Measurements from ENCODE around the gene FAM229A. TPM values are rescaled to one million over a fixed set of nuclear protein-coding genes. Genes with fewer than 3 reads are reported as not detected.

Gene FAM229A
- total RNA-seq, 2 experiments from 2014 or later = 3.1 to 3.3 TPM

- H3K27ac Mint-ChIP-seq = peak overlapping the region; percentile 98
- POLR2A ChIA-PET = interaction anchor here (0.5 to 1.7 kb wide), 12 partner anchors 9 to 732 kb away, joined by 3 to 15 read pairs (median 4); partner anchors contain the start of genes HDAC1, LCK, MARCKSL1 and RBBP4
Observed at GRCh38 chr1:32394890-32395432, 32.7 kb upstream of the FAM229A start.

DNA sequence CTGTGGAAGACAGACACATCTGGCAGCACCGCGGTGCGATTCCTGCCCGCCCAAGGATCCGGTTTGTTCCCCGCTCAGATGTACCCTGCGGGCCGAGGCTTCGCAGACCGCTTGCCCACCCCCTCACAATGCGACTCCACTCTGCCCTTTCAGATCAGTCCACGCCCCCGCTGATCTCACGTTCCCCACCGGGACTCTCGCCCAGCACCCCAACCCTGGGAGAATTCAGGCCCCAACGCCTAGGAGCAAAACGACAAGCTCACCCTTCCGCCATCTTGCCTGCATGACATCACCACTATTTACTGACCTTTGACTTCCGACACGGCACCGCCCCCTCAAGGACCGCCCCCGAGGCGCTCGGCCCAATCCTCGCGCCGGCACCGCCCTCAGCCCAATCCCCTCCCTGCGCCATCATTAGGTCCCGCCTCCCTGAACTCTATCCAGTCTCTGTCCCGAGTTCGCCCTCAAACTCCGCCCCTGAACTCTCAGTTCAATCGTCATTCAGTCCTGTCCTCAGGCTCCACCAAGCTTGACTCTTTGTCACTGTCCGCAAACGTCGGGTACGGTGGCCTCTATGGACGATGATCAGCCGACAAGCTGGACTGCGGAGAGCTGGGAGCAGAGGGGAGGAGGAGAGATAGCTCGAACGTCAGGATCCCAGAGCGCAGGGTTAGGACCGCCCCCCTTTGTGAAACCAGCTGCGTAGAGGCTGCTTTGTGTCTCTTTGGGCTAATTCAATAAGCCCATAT is 32.0 kb upstream of the FAM229A start, which contains the start of gene BSDC1:
Gene BSDC1 (minus strand): TSS at position 301 of the 749 bp plus-strand sequence. CDS start 27 bp downstream, at position 274.
- ChIA-PET CTCF (interaction anchor here (0.6 to 1.6 kb wide), 9 partner anchors 22 to 318 kb away, joined by 3 to 7 read pairs (median 3); partner anchors contain the start of genes FAM167B and KPNA6), POLR2A (interaction anchor here (0.5 to 1.7 kb wide), 15 partner anchors 8 to 733 kb away, joined by 3 to 15 read pairs (median 3); partner anchors contain the start of genes HDAC1, LCK, MARCKSL1 and RBBP4)
- peak within 1 kb of the TSS; percentile 83 for H3K4me3 Mint-ChIP-seq
- ATAC-seq = peak; percentile 98
- peaks cover 19% of the 10 kb centered on the region for H3K4me1 Mint-ChIP-seq
- peak; percentile 100 for DNase-seq
- intact Hi-C loops (cut with DNase I, micrococcal nuclease) = loop anchor here (1.0 to 10.0 kb wide), 14 partner anchors 43 to 750 kb away; partner anchors contain the start of genes CCDC28B (in 1 of the 2), EIF3I (in 1 of the 2), HDAC1 (in 1 of the 2) and IQCC (in 1 of the 2)
- H3K36me3 Mint-ChIP-seq (ENCODE audit: low read depth) = peaks cover 2% of the 10 kb centered on the region
- H3K27me3 Mint-ChIP-seq = no peaks in the 10 kb centered on the region
- H3K9me3 Mint-ChIP-seq (ENCODE audit: low read depth) = no peaks in the 10 kb centered on the region
- peak within 1 kb of the TSS; percentile 98 for H3K27ac Mint-ChIP-seq

More at GRCh38 chr1:32394890-32395432, 32.7 kb upstream of the FAM229A start:
- Mint-ChIP-seq H3K4me1 (peaks cover 19% of the 10 kb centered on the region), H3K36me3 (ENCODE audit: low read depth) (peaks cover 2% of the 10 kb centered on the region), H3K27me3 (no peaks in the 10 kb centered on the region), H3K9me3 (ENCODE audit: low read depth) (no peaks in the 10 kb centered on the region), H3K4me3 (peak overlapping the region; percentile 83)
- CTCF ChIA-PET = interaction anchor here (0.6 to 1.6 kb wide), 9 partner anchors 23 to 317 kb away, joined by 3 to 7 read pairs (median 3); partner anchors contain the start of genes FAM167B and KPNA6
- intact Hi-C loops (cut with DNase I, micrococcal nuclease) = loop anchor here (1.0 to 10.0 kb wide), 14 partner anchors 44 to 750 kb away; partner anchors contain the start of genes CCDC28B (in 1 of the 2), EIF3I (in 1 of the 2), HDAC1 (in 1 of the 2) and IQCC (in 1 of the 2)
- ATAC-seq = no peak
- DNase-seq = no peak

DNA sequence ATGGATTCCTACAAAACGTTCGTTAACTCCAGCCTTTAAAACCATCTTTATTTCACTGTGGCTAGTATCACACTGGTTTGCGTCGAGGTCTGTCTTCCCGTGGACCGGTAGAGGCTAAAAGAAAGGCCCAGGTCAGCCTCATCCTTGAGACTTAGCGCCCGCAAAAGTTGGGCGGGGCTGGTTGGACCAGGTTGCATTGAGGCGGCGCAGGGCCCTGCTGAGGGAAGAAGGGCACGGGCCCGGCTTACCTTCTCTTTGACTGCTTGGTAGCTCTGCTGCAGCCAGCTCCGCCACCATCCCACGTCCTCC is 31.5 kb upstream of the FAM229A start:
- Mint-ChIP-seq H3K4me3 (peak overlapping the region; percentile 83), H3K36me3 (ENCODE audit: low read depth) (peaks cover 2% of the 10 kb centered on the region), H3K27me3 (no peaks in the 10 kb centered on the region), H3K4me1 (peaks cover 19% of the 10 kb centered on the region), H3K9me3 (ENCODE audit: low read depth) (no peaks in the 10 kb centered on the region), H3K27ac (peak overlapping the region; percentile 98)
- intact Hi-C loops (cut with DNase I, micrococcal nuclease) = loop anchor here (1.0 to 10.0 kb wide), 14 partner anchors 42 to 749 kb away; partner anchors contain the start of genes CCDC28B (in 1 of the 2), EIF3I (in 1 of the 2), HDAC1 (in 1 of the 2) and IQCC (in 1 of the 2)
- ChIA-PET POLR2A (interaction anchor here (0.6 to 1.7 kb wide), 12 partner anchors 10 to 305 kb away, joined by 3 to 15 read pairs (median 4); partner anchors contain the start of genes HDAC1, LCK, MARCKSL1 and RBBP4), CTCF (interaction anchor here (1.2 to 1.6 kb wide), 3 partner anchors 43 to 285 kb away, joined by 4 to 7 read pairs (median 5); partner anchors contain the start of gene KPNA6)
- peak; percentile 11 for ATAC-seq
- peak; percentile 64 for DNase-seq

DNA sequence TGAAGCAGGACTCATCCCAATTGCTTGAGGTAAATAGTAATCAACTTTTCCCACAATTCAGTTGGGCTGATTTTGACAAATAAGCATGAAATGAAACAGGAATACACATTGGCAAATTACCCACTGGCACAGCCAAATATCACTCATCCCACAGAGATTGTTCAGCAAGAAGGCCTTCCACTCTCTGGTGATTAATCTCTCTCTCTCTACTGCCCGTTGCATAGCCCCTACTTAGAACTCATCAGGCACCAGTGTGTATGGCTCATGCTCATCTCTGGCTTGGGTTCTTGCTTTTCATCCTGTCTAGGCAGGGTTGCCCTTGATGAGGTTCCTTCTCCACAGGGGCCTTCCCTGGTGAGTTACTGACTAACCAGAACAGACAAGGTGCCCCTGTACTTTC is 30.9 kb upstream of the FAM229A start:
- H3K9me3 Mint-ChIP-seq (ENCODE audit: low read depth) = no peaks in the 10 kb centered on the region
- H3K27me3 Mint-ChIP-seq = no peaks in the 10 kb centered on the region
- intact Hi-C loops (cut with DNase I, micrococcal nuclease) = loop anchor here in 1 of 2 experiments (10.0 kb wide), 1 partner anchor 748 kb away; the partner anchor contains the start of gene PEF1
- H3K36me3 Mint-ChIP-seq (ENCODE audit: low read depth) = peaks cover 2% of the 10 kb centered on the region
- DNase-seq (peak; percentile 28), ATAC-seq (peak; percentile 4)
- ChIA-PET CTCF (no interaction called here), POLR2A (interaction anchor here (0.6 kb wide), 1 partner anchor 298 kb away, joined by 3 read pairs; no protein-coding TSS in a partner anchor)
- H3K27ac Mint-ChIP-seq = peak overlapping the region; percentile 98
- H3K4me1 Mint-ChIP-seq = peaks cover 19% of the 10 kb centered on the region
- H3K4me3 Mint-ChIP-seq = peak overlapping the region; percentile 83

DNA sequence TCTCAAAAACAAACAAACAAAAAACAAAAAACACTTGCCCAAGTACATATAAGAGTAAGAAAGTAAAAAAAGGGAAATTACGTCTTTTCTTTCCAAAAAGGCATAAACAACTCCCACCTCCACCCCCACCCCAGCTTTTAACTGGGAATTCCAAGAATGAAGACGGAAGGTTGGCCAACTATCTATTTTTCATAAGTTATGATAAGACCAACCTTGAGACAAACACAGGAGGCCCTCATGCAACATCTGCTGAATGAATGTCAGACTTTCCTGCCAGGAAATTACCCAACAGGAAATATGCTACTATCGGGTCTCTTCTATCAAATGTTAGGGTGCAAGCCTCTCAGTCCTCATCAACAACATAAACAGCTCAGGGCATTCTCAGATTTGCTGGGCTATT is 30.0 kb upstream of the FAM229A start:
- POLR2A ChIA-PET = interaction anchor here (0.6 kb wide), 1 partner anchor 30 kb away, joined by 6 read pairs; no protein-coding TSS in a partner anchor
- CTCF ChIA-PET = no interaction called here
- no peak for ATAC-seq
- peak overlapping the region; percentile 5 for H3K27ac Mint-ChIP-seq
- DNase-seq = no peak
- H3K27me3 Mint-ChIP-seq = no peaks in the 10 kb centered on the region
- no peak overlapping the region for H3K4me3 Mint-ChIP-seq
- intact Hi-C loops (cut with DNase I, micrococcal nuclease) = loop anchor here in 1 of 2 experiments (10.0 kb wide), 1 partner anchor 748 kb away; the partner anchor contains the start of gene PEF1
- peaks cover 4% of the 10 kb centered on the region for H3K36me3 Mint-ChIP-seq (ENCODE audit: low read depth)
- H3K9me3 Mint-ChIP-seq (ENCODE audit: low read depth) = no peaks in the 10 kb centered on the region
- peaks cover 22% of the 10 kb centered on the region for H3K4me1 Mint-ChIP-seq

- Mint-ChIP-seq H3K4me3 (no peak overlapping the region), H3K27me3 (no peaks in the 10 kb centered on the region), H3K27ac (no peak overlapping the region), H3K36me3 (ENCODE audit: low read depth) (peaks cover 12% of the 10 kb centered on the region), H3K4me1 (peaks cover 30% of the 10 kb centered on the region), H3K9me3 (ENCODE audit: low read depth) (no peaks in the 10 kb centered on the region)
- ChIA-PET CTCF (interaction anchor here (1.1 to 1.5 kb wide), 2 partner anchors 8 to 10 kb away, joined by 3 to 5 read pairs; no protein-coding TSS in a partner anchor), POLR2A (no interaction called here)
- DNase-seq (no peak), ATAC-seq (no peak)
- intact Hi-C loops (cut with DNase I, micrococcal nuclease) = loop anchor here in 1 of 2 experiments (10.0 kb wide), 1 partner anchor 746 kb away; the partner anchor contains the start of gene PEF1
Observed at GRCh38 chr1:32390904-32391870, 28.9 kb upstream of the FAM229A start.

DNA sequence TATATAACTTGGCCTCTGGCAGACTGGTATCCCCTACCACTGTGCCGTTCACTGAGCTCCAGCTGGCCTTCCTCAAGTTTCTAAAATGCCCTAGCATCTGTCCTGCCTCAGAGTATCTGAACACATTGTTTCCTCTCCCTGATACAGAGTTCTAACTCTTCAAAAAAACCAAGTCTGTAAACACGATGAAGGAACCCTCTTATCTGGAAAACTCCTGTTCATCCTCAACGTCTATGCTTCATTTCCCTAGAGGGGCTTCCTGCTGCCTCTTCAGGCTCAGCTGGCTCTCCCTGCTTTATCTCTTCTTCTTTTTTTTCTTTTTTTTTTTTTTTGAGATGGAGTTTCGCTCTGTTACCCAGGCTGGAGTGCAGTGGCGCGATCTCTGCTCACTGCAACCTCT is 26.4 kb upstream of the FAM229A start:
- Mint-ChIP-seq H3K27me3 (no peaks in the 10 kb centered on the region), H3K4me1 (peaks cover 25% of the 10 kb centered on the region), H3K9me3 (ENCODE audit: low read depth) (no peaks in the 10 kb centered on the region), H3K27ac (no peak overlapping the region), H3K4me3 (no peak overlapping the region), H3K36me3 (ENCODE audit: low read depth) (peaks cover 17% of the 10 kb centered on the region)
- DNase-seq (no peak), ATAC-seq (no peak)
- CTCF ChIA-PET = interaction anchor here (0.7 to 1.6 kb wide), 2 partner anchors 12 to 433 kb away, joined by 3 to 6 read pairs; no protein-coding TSS in a partner anchor
- intact Hi-C loops (cut with DNase I, micrococcal nuclease) = no loop called here
- POLR2A ChIA-PET = interaction anchor here (0.8 kb wide), 1 partner anchor 83 kb away, joined by 3 read pairs; no protein-coding TSS in a partner anchor

DNA sequence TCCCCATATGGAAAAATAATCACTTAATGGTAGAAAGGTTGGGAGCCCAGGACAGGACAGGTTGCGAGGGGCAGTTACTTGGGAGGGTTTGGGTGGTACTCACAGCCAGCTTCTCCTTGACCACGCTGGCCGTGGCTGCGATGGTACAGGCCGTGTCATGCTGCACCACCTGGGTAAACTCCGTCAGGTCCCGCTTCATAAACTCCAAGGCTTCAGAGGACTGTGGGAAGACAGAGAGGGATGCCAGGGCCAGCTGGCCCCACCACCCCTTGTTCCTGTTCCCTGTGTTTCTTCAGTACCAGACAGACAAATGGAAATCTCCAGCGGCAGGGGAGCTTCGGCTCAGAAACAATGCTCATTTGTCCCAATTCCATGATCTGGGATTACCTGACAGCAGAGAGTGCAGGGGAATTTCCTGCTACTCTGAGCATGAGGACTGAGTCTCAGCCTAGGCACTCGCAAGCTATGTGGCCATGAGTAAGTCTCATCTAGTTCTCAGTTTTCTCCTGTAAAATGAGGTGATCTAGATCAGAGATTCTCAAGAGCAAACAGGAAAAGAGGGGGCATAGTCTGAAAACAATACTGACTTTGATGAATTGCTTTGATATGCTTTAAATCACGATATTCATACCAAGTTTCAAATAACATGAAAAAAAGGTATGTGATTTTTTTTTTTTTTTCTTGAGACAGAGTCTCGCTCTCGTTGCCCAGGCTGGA is 24.5 kb upstream of the FAM229A start:
- POLR2A ChIA-PET = interaction anchor here (0.8 to 0.9 kb wide), 2 partner anchors 8 to 164 kb away, joined by 3 read pairs; partner anchors contain the start of gene BSDC1
- Mint-ChIP-seq H3K27ac (peak overlapping the region; percentile 7), H3K9me3 (ENCODE audit: low read depth) (no peaks in the 10 kb centered on the region), H3K27me3 (no peaks in the 10 kb centered on the region), H3K36me3 (ENCODE audit: low read depth) (peaks cover 19% of the 10 kb centered on the region), H3K4me1 (peaks cover 11% of the 10 kb centered on the region), H3K4me3 (no peak overlapping the region)
- intact Hi-C loops (cut with DNase I, micrococcal nuclease) = no loop called here
- ATAC-seq = peak; percentile 39
- no peak for DNase-seq
- CTCF ChIA-PET = interaction anchor here (1.1 kb wide), 1 partner anchor 14 kb away, joined by 4 read pairs; no protein-coding TSS in a partner anchor

- Mint-ChIP-seq H3K4me3 (no peak overlapping the region), H3K9me3 (ENCODE audit: low read depth) (no peaks in the 10 kb centered on the region), H3K27ac (no peak overlapping the region), H3K27me3 (no peaks in the 10 kb centered on the region), H3K36me3 (ENCODE audit: low read depth) (peaks cover 32% of the 10 kb centered on the region), H3K4me1 (no peaks in the 10 kb centered on the region)
- ChIA-PET CTCF (no interaction called here), POLR2A (no interaction called here)
- no peak for ATAC-seq
- intact Hi-C loops (cut with DNase I, micrococcal nuclease) = no loop called here
- no peak for DNase-seq
Observed at GRCh38 chr1:32380057-32380456, 17.8 kb upstream of the FAM229A start.

Data from activated CD4-positive, alpha-beta T cell treated with anti-CD3 and anti-CD28 coated beads for 36 hours (primary cell).